WI38 (cell line): ENCODE data around the gene TMEM72.

Experiments
- H3K4me3 ChIP-seq: 2 replicates; pipeline ENCODE4 v1.5.1; 2011; ENCODE audit warnings: low read depth, mild to moderate bottlenecking, control low read depth, low read length
- TF ChIP-seq, protein P1 (sequence below): IDR thresholded peaks from 2 replicates; pipeline ENCODE4 v1.5.1; 2012; ENCODE audit warnings: low read depth, mild to moderate bottlenecking, control low read depth, low read length

TMEM72 gene

DNA sequence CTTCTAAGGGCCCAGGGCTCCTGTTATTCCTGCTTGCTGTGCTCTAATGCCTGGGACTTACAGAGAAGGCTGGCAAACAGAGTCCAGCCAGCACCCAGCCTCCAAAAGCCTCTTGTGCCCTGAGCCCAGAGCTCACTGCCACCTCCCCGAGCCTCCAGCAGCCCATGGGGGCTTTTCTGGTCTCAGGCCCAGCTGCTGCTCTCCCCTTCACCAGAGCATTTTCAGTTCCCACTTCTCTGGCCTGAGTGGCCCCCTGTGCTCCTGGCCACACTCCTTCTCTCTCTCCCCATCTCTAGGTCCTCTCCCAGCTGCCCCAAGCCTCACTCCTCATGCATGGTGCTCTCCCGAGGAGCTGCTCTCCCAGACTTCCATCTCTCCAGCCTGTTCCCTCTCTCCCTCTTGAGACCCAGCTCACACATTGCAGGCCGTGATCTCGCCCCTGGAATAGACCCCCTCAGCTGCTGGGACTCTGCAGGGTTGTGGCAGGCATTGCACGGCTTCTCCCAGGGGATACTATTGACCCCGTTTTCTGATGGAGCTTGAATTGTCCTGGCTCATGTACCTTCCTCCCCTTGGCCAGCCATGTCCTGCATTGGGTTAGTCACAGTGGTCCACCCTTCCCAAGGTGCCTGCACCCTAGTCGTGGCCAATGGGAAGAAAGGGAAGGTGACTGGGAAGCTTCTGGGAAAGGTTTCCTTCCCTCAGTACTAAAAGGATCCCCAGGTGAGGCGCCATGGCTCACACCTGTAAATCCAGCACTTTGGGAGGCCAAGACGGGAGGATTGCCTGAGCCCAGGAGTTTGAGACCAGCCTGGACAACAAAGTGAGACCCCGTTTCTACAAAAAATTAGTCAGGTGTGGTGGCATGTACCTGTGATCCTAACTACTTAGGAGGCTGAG, 39.4 kb downstream of the TMEM72 start:
- H3K4me3 ChIP-seq = no peak overlapping the region
- TF ChIP-seq, protein P1, sequence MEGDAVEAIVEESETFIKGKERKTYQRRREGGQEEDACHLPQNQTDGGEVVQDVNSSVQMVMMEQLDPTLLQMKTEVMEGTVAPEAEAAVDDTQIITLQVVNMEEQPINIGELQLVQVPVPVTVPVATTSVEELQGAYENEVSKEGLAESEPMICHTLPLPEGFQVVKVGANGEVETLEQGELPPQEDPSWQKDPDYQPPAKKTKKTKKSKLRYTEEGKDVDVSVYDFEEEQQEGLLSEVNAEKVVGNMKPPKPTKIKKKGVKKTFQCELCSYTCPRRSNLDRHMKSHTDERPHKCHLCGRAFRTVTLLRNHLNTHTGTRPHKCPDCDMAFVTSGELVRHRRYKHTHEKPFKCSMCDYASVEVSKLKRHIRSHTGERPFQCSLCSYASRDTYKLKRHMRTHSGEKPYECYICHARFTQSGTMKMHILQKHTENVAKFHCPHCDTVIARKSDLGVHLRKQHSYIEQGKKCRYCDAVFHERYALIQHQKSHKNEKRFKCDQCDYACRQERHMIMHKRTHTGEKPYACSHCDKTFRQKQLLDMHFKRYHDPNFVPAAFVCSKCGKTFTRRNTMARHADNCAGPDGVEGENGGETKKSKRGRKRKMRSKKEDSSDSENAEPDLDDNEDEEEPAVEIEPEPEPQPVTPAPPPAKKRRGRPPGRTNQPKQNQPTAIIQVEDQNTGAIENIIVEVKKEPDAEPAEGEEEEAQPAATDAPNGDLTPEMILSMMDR = no peak

DNA sequence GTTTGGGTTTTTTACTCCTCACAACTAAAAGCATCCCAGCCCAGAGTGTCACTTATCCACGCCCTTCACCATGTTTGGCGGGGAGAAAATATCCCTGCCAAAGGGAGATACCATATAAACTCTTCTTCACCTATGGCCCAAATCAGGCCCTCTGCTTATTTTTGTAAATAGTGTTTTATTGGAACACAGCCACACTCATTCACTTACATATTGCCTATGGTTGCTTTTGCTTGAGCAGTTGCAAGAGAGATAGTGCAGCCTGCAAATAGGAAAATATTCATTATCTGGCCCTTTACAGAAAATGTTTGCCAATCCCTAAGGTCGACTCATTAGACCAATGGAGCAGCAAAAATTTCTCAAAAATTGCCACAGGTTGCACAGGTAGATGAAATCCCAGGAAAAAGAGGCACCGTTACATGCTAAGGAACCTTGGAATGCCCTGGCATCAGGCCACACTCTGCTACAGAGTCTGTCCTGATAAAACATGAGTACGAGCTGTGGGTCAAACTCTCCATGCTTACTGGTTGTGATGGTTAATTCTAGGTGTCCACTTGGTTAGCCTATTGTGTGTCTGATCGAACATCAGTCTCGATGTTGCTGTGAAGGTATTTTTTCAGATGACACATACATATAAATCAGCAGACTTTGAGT, 40.6 kb downstream of the TMEM72 start:
- TF ChIP-seq, protein P1 = no peak
- H3K4me3 ChIP-seq = no peak overlapping the region

DNA sequence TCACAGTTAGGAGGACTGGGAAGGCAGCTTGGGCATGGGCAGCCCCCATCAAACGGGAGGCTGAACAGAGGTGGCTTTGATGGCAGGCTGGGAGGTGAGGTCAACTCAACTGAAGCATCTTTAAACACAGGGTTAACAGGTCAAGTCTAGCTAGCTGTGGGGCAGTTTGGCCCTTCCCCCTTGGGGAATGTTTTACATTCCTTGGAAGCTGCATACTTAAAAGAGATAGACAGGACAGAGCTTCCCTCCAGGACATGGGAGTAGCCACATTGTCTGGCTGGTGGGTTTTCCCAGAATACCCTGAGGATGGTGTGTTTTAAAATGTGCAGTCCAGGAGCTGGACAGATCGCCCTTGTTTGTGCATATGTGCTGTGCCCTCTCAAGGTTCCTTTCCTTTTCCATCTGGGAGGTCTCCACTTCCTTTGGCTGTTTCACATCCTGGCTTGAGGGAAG, 41.7 kb downstream of the TMEM72 start:
- TF ChIP-seq, protein P1 = no peak
- H3K4me3 ChIP-seq = no peak overlapping the region

DNA sequence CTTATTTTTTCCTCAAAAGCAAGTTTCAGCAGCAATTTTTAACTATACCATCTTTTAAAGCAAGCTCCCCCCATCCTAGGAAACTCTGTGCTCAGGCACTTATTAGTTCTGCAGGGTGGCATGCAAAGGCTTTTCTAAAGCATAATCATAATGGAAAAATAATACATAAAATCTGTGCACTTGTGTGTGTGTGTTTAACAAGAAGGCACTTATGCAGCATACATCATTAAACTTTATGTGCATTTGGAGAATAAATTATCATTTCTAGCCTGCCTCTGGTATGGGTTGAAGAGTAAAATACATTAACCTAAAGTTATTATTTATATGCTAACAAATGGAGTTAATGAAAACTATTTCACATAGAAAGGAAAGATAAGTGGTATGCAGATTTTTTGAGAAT, 42.9 kb downstream of the TMEM72 start:
- TF ChIP-seq, protein P1 = no peak
- no peak overlapping the region for H3K4me3 ChIP-seq

DNA sequence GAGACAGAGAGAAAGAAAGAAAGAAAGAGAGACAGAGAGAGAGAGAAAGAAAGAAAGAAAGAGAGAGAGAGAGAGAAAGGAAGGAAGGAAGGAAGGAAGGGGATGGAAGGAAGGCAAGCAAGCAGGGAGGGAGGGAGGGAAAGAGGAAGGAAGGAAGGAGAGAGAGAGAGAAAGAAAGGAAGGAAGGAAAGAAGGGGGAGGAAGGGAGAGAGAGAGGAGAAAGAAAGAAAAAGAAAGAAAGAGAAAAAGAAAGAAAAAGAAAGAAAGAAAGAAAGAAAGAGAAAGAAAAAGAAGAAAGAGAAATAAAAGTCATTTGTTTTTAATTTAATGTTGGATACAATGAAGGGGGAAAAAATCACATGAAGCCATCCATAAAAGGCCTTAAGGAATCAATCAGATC, 43.8 kb downstream of the TMEM72 start:
- TF ChIP-seq, protein P1 = no peak
- no peak overlapping the region for H3K4me3 ChIP-seq

DNA sequence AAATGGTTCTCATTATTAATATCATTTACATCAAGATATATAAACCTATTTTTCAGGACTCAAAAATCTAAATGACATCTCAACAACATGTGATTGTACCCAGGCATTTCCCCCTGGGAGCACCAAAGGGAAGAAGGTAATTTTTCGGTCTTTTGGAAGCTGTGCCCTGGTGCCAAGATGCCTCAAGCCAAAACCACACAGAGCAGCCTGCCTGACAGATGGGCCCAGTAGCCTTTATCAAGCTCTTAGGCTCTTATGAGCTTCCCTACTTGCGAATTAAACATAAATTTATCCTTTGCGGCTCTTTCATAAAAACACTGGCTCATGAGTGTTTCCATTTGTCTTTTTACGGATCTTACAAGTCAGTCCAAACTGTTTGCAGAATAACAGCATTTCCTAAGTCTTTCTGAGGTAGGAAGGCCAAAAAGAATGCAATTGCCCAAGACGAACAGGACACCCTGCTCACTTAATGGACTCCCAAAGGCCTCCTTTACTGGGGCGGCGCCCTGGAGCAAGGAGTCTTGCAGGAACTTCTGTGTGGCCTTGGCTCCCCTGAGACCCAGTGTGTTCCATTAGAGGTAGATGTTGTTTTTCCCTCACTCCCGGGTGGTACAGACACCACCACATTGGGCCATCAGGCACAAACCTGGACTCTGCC, 44.4 kb downstream of the TMEM72 start:
- TF ChIP-seq, protein P1 = no peak
- H3K4me3 ChIP-seq = no peak overlapping the region
